Esophagus muscularis mucosa (tissue), 4 donors: Measurements from ENCODE around the gene ZNF268. TPM values are rescaled to one million over a fixed set of nuclear protein-coding genes. Genes with fewer than 3 reads are reported as not detected.
"Not testable (repeated sequence)": the region's sequence is repeated elsewhere in the genome, so short reads cannot be mapped to it uniquely, and the experiment has no call there.

Experiments
- DNase-seq: peaks from one replicate; pipeline ENCODE4 v3.0.0-alpha.2; 2017; ENCODE audit errors: extremely low spot score
- H3K27ac ChIP-seq, 4 donors: fragments of 200-600 bp; sonication (generic); replicated peaks in 1 of 4; 1 replicate in 3 of 4; 2 replicates in 1 of 4; pipeline ENCODE4 v1.5.1; 2016 to 2019; ENCODE audit warnings: mild to moderate bottlenecking in 1 of 4
- H3K27me3 ChIP-seq, 4 donors: fragments of 200-600 bp; sonication (generic); one replicate each; pipeline versions ENCODE4 v1.5.1 to v1.6.0; 2016 to 2019
- H3K36me3 ChIP-seq, 4 donors: fragments of 200-600 bp; sonication (generic); one replicate each; pipeline ENCODE4 v1.5.1; 2016 to 2019
- H3K4me1 ChIP-seq, 4 donors: fragments of 200-600 bp; sonication (generic); one replicate each; pipeline ENCODE4 v1.5.1; 2016 to 2019
- H3K4me3 ChIP-seq, 4 donors: fragments of 200-600 bp; sonication (generic); 1 replicate in 2 of 4; 2 replicates in 2 of 4; pipeline ENCODE4 v1.5.1; 2016 to 2019; ENCODE audit warnings: mild to moderate bottlenecking in 4 of 4, moderate library complexity in 1 of 4
- H3K9me3 ChIP-seq, 4 donors: fragments of 200-600 bp; sonication (generic); 1 replicate in 3 of 4; 2 replicates in 1 of 4; pipeline ENCODE4 v1.5.1; 2016 to 2019
- CTCF ChIP-seq, 3 experiments: fragments of 200-600 bp in 2 of 3; fragments of 450-650 bp in 1 of 3; sonication (generic) in 2 of 3; IDR thresholded peaks; one replicate each; pipeline ENCODE4 v1.5.1; 2017 to 2019; ENCODE audit warnings: antibody characterized with exemption in 3 of 3, mild to moderate bottlenecking in 2 of 3, moderate library complexity in 1 of 3
- EP300 ChIP-seq: sonication (generic); formaldehyde crosslinking; IDR thresholded peaks from one replicate; pipeline ENCODE4 v1.6.1; 2017; ENCODE audit warnings: antibody characterized with exemption
- POLR2A ChIP-seq: fragments of 450-650 bp; IDR thresholded peaks from one replicate; pipeline ENCODE4 v1.6.1; 2017; ENCODE audit warnings: antibody characterized with exemption, moderate library complexity, mild to moderate bottlenecking, low read depth
- POLR2AphosphoS5 ChIP-seq, 2 donors: sonication (generic); formaldehyde crosslinking; IDR thresholded peaks; one replicate each; pipeline ENCODE4 v1.6.1; 2017; ENCODE audit warnings: antibody characterized with exemption in 2 of 2
- WGBS: methylation state at CpG from one replicate; pipeline ENCODE4 v1.1.5; 2018; 5-methylcytosine and 5-hydroxymethylcytosine counted together
- intact Hi-C: fragments of 100-400 bp; cut with DNase I; formaldehyde crosslinking; loops from one replicate; pipeline ENCODE4 v1.15.1; 2023
- total RNA-seq, 4 donors: library from RNA; depleted of rRNA; stranded (reverse); fragments of >200 nt; gene quantifications; one replicate each; pipeline versions ENCODE4 v1.1.0 to v1.2.1, GENCODE V29; 2016

Gene ZNF268
- total RNA-seq, 4 donors from 2014 or later: 14.1 to 37.2 (median 26.8) TPM

- no peaks in the 10 kb centered on the region for H3K36me3 ChIP-seq
- no peak overlapping the region for H3K27ac ChIP-seq
- no peak for TF ChIP-seq CTCF (IDR thresholded peaks at IDR 0.05)
- TF ChIP-seq EP300: no peak
- no peak for TF ChIP-seq POLR2A
- no peak for TF ChIP-seq POLR2AphosphoS5 (IDR thresholded peaks at IDR 0.05)
- no peak for DNase-seq
- no peak overlapping the region for H3K4me3 ChIP-seq
- intact Hi-C loops: no loop called here
- peaks cover 0 to 22% (median 12%) of the 10 kb centered on the region in 4 donors for H3K9me3 ChIP-seq
- peaks cover 0 to 32% (median 3%) of the 10 kb centered on the region in 4 donors for H3K27me3 ChIP-seq
- 57% methylated on average over 17 of the region's 44 CpGs for WGBS
- no peaks in the 10 kb centered on the region for H3K4me1 ChIP-seq
Measured at GRCh38 chr12:133236144-133236543, 54.8 kb downstream of the ZNF268 start.

- no peaks in the 10 kb centered on the region for H3K36me3 ChIP-seq
- H3K9me3 ChIP-seq: peaks cover 0 to 22% (median 12%) of the 10 kb centered on the region in 4 donors
- 90% methylated on average over 12 of the region's 12 CpGs for WGBS
- no peak for TF ChIP-seq POLR2AphosphoS5 (IDR thresholded peaks at IDR 0.05)
- no peak for TF ChIP-seq POLR2A
- no peak for TF ChIP-seq CTCF (IDR thresholded peaks at IDR 0.05)
- no peak for TF ChIP-seq EP300
- H3K4me1 ChIP-seq: no peaks in the 10 kb centered on the region
- DNase-seq: no peak
- no peak overlapping the region for H3K4me3 ChIP-seq
- intact Hi-C loops: no loop called here
- peaks cover 0 to 32% (median 3%) of the 10 kb centered on the region in 4 donors for H3K27me3 ChIP-seq
- H3K27ac ChIP-seq: no peak overlapping the region
Measured at GRCh38 chr12:133236556-133236955, 55.3 kb downstream of the ZNF268 start.

GRCh38 chr12:133251732-133252131 is 70.4 kb downstream of the ZNF268 start:
- no peaks in the 10 kb centered on the region for H3K27me3 ChIP-seq
- H3K4me3 ChIP-seq: no peak overlapping the region
- TF ChIP-seq POLR2A (no peak), POLR2AphosphoS5 (IDR thresholded peaks at IDR 0.05) (no peak), CTCF (IDR thresholded peaks at IDR 0.05) (no peak), EP300 (no peak)
- intact Hi-C loops: no loop called here
- H3K9me3 ChIP-seq: peaks cover 0 to 13% (median 7%) of the 10 kb centered on the region in 4 donors
- no peaks in the 10 kb centered on the region for H3K4me1 ChIP-seq
- H3K27ac ChIP-seq: no peak overlapping the region
- DNase-seq: peak; percentile 68
- no peaks in the 10 kb centered on the region for H3K36me3 ChIP-seq
- 64% methylated on average over 6 of the region's 6 CpGs for WGBS

- 19% methylated on average over 1 of the region's 1 CpG for WGBS
- intact Hi-C loops, H3K27me3 ChIP-seq: not testable (repeated sequence)
Measured at GRCh38 chr12:133255833-133256232, 74.5 kb downstream of the ZNF268 start.

GRCh38 chr12:133256321-133256720 is 75.0 kb downstream of the ZNF268 start:
- no peaks in the 10 kb centered on the region for H3K27me3 ChIP-seq
- TF ChIP-seq EP300: no peak
- no peak for TF ChIP-seq POLR2A
- TF ChIP-seq CTCF (IDR thresholded peaks at IDR 0.05): no peak
- no peak for TF ChIP-seq POLR2AphosphoS5 (IDR thresholded peaks at IDR 0.05)
- intact Hi-C loops: no loop called here
- DNase-seq: no peak
- no peak overlapping the region for H3K4me3 ChIP-seq
- 56% methylated on average over 1 of the region's 1 CpG for WGBS
- no peaks in the 10 kb centered on the region for H3K36me3 ChIP-seq
- H3K27ac ChIP-seq: no peak overlapping the region
- no peaks in the 10 kb centered on the region for H3K4me1 ChIP-seq
- H3K9me3 ChIP-seq: peaks cover 0 to 13% (median 3%) of the 10 kb centered on the region in 4 donors

More at GRCh38 chr12:133255833-133256232, 74.5 kb downstream of the ZNF268 start:
- not testable (repeated sequence) for H3K4me1 ChIP-seq, H3K36me3 ChIP-seq, H3K4me3 ChIP-seq, DNase-seq, H3K27ac ChIP-seq
- H3K9me3 ChIP-seq: peaks cover 0 to 13% (median 3%) of the 10 kb centered on the region in 4 donors
